A549 (cell line): ENCODE results near the gene ABCC1. TPM values are rescaled to one million over a fixed set of nuclear protein-coding genes. Genes with fewer than 3 reads are reported as not detected.

Source experiments
- ATAC-seq, 2 experiments: fragments of 200-7000 bp in 1 of 2; fragments of >200 bp in 1 of 2; cut with Nextera tagmentation in 1 of 2; cut with Tn5 transposase in 1 of 2; 3 replicates each; pipeline versions ENCODE4 v1.8.0 to v1.9.1; 2018 to 2020; ENCODE audit warnings: mild to moderate bottlenecking in 1 of 2, moderate library complexity in 1 of 2
- CTCF ChIA-PET: fragments of 300-600 bp; sonication (Branson Sonifier 250); formaldehyde crosslinking; extraction: SDS; loops from one replicate; lab custom pipeline; 2021; ENCODE audit warnings: antibody characterized with exemption, inconsistent platforms; lab: Yijun Ruan, JAX
- POLR2A ChIA-PET: fragments of 350-600 bp; formaldehyde crosslinking; extraction: SDS; loops from one replicate; lab custom pipeline; 2021; ENCODE audit warnings: antibody characterized with exemption, inconsistent platforms; lab: Yijun Ruan, JAX
- DNase-seq, 2 experiments: peaks; one replicate each; pipeline versions ENCODE4 v3.0.0 to v3.0.0-alpha.2; 2011 to 2016; ENCODE audit warnings: low read depth in 1 of 2, low spot score in 1 of 2
- FAIRE-seq: peaks from 2 replicates; lab custom pipeline; 2011; peaks lifted over from hg19 to GRCh38; lab: Jason Lieb, UNC
- H3K27ac ChIP-seq, 2 experiments: fragments of >200 bp; sonication (Bioruptor Twin); formaldehyde crosslinking; 3 replicates each; pipeline ENCODE4 v1.5.1; 2016 to 2017
- H3K4me1 ChIP-seq: fragments of >200 bp; sonication (Bioruptor Twin); formaldehyde crosslinking; 3 replicates; pipeline ENCODE4 v1.6.1; 2016
- H3K4me2 ChIP-seq: fragments of >200 bp; sonication (Bioruptor Twin); formaldehyde crosslinking; 3 replicates; pipeline ENCODE4 v1.6.1; 2016
- H3K4me3 ChIP-seq: fragments of >200 bp; sonication (Bioruptor Twin); formaldehyde crosslinking; 3 replicates; pipeline ENCODE4 v1.5.1; 2016
- H3K9me3 ChIP-seq: fragments of >200 bp; sonication (Bioruptor Twin); formaldehyde crosslinking; 3 replicates; pipeline ENCODE4 v1.6.1; 2016
- CBX2 ChIP-seq: fragments of 200-600 bp; sonication (generic); IDR thresholded peaks from 2 replicates; pipeline ENCODE4 v1.6.1; 2016; ENCODE audit warnings: low read depth, mild to moderate bottlenecking, borderline replicate concordance
- EP300 ChIP-seq, 2 experiments: fragments of >200 bp; sonication (Bioruptor Twin); formaldehyde crosslinking; IDR thresholded peaks; 2 replicates in 1 of 2; 3 replicates in 1 of 2; pipeline ENCODE4 v1.6.1; 2016 to 2017
- ESRRA ChIP-seq: fragments of 150-350 bp; IDR thresholded peaks from 2 replicates; pipeline ENCODE4 v1.6.1; 2014; ENCODE audit warnings: mild to moderate bottlenecking, low read length, borderline replicate concordance
- FOSB ChIP-seq: fragments of 250-450 bp; sonication (Bioruptor Pico); IDR thresholded peaks from 2 replicates; pipeline ENCODE4 v1.5.0; 2020; ENCODE audit warnings: mild to moderate bottlenecking, moderate library complexity
- FOSL2 ChIP-seq, 2 experiments: fragments of 450-650 bp in 1 of 2; fragments of >200 bp in 1 of 2; sonication (Bioruptor Twin) in 1 of 2; formaldehyde crosslinking; IDR thresholded peaks; 2 replicates each; pipeline versions ENCODE4 v1.5.0 to v1.6.1; 2016 to 2020; ENCODE audit warnings: mild to moderate bottlenecking in 1 of 2, moderate library complexity in 1 of 2
- HEYL ChIP-seq: fragments of 250-450 bp; sonication (Bioruptor Pico); IDR thresholded peaks from 2 replicates; pipeline ENCODE4 v1.8.0; 2021; ENCODE audit warnings: mild to moderate bottlenecking, moderate library complexity
- HOXA7 ChIP-seq: fragments of 250-450 bp; sonication (Bioruptor Pico); IDR thresholded peaks from 2 replicates; pipeline ENCODE4 v1.5.0; 2020; ENCODE audit warnings: mild to moderate bottlenecking, moderate library complexity
- JUNB ChIP-seq: fragments of >200 bp; sonication (Bioruptor Twin); formaldehyde crosslinking; IDR thresholded peaks from 2 replicates; pipeline ENCODE4 v1.6.1; 2016
- KDM1A ChIP-seq: fragments of 200-600 bp; sonication (generic); IDR thresholded peaks from 2 replicates; pipeline ENCODE4 v1.6.1; 2016; ENCODE audit warnings: low read depth, mild to moderate bottlenecking
- MAFK ChIP-seq: fragments of 450-650 bp; IDR thresholded peaks from 2 replicates; pipeline ENCODE4 v1.6.1; 2014; ENCODE audit not compliant: partially characterized antibody
- MYC ChIP-seq: IDR thresholded peaks from 2 replicates; pipeline ENCODE4 v1.6.1; 2012; ENCODE audit warnings: mild to moderate bottlenecking, inconsistent platforms, low read length, improper control_type of control experiment, borderline replicate concordance
- NPAS2 ChIP-seq: fragments of 250-450 bp; sonication (Bioruptor Pico); IDR thresholded peaks from 2 replicates; pipeline ENCODE4 v1.8.0; 2022; ENCODE audit warnings: mild to moderate bottlenecking, moderate library complexity, borderline replicate concordance
- NR3C1 ChIP-seq: fragments of >200 bp; sonication (Bioruptor Twin); formaldehyde crosslinking; IDR thresholded peaks from 3 replicates; pipeline ENCODE4 v1.6.1; 2017
- WGBS: methylation state at CpG from one replicate; pipeline ENCODE4 v1.1.6; 2017; ENCODE audit errors: missing lambda C conversion rate; 5-methylcytosine and 5-hydroxymethylcytosine counted together
- polyA plus RNA-seq, 4 experiments: library from polyadenylated mRNA; depleted of rRNA in 3 of 4; stranded (reverse); fragments of >200 nt; fragmentation: RNase III in 1 of 4; extraction: RNeasy Plus Mini Kit Qiagen cat#74134 plus additional on column Dnase treatment in 1 of 4; gene quantifications; 2 replicates in 3 of 4; 3 replicates in 1 of 4; pipeline ENCODE4 v1.2.3, GENCODE V29; 2011 to 2017
- TF ChIP-seq, protein P1 (sequence below): fragments of 450-650 bp; IDR thresholded peaks from 2 replicates; pipeline ENCODE4 v1.6.1; 2014; ENCODE audit warnings: antibody characterized with exemption
- TF ChIP-seq, protein P2 (sequence below): fragments of >200 bp; sonication (Bioruptor Twin); formaldehyde crosslinking; IDR thresholded peaks from 2 replicates; pipeline ENCODE4 v1.6.1; 2016
- TF ChIP-seq, protein P3 (sequence below): fragments of 250-450 bp; sonication (Bioruptor Pico); IDR thresholded peaks from 2 replicates; pipeline ENCODE4 v1.5.0; 2021; ENCODE audit warnings: mild to moderate bottlenecking, moderate library complexity, borderline replicate concordance

The ABCC1 gene
- polyA plus RNA-seq, 2 of the 4 experiments (the other 2 are of a cell fraction): 56.5 to 93.8 TPM

GRCh38 chr16:15996432-15997109 is 47.2 kb downstream of the ABCC1 start (continued):
- peak; percentile 87 for TF ChIP-seq JUNB

GRCh38 chr16:16000685-16001084 is 51.3 kb downstream of the ABCC1 start:
- Histone ChIP-seq H3K9me3 (no peaks in the 10 kb centered on the region), H3K4me3 (no peak overlapping the region), H3K27ac (peak overlapping the region; percentile 14 to 57; a peak in 3 of 6 replicates), H3K4me2 (no peak overlapping the region), H3K4me1 (peaks cover 82% of the 10 kb centered on the region)
- no peak for DNase-seq
- TF ChIP-seq, protein P1, sequence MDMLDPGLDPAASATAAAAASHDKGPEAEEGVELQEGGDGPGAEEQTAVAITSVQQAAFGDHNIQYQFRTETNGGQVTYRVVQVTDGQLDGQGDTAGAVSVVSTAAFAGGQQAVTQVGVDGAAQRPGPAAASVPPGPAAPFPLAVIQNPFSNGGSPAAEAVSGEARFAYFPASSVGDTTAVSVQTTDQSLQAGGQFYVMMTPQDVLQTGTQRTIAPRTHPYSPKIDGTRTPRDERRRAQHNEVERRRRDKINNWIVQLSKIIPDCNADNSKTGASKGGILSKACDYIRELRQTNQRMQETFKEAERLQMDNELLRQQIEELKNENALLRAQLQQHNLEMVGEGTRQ: no peak
- TF ChIP-seq CBX2 (no peak), EP300 (IDR thresholded peaks at IDR 0.05) (no peak), HEYL (CRISPR knock-in tag) (no peak), ESRRA (no peak), NPAS2 (CRISPR knock-in tag) (no peak), KDM1A (no peak)
- TF ChIP-seq, protein P2, sequence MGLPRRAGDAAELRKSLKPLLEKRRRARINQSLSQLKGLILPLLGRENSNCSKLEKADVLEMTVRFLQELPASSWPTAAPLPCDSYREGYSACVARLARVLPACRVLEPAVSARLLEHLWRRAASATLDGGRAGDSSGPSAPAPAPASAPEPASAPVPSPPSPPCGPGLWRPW: no peak
- 69% methylated on average over 1 of the region's 1 CpG for WGBS
- ChIA-PET CTCF (interaction anchor here (0.9 to 1.0 kb wide), 2 partner anchors 125 to 126 kb away, joined by 3 read pairs; no protein-coding TSS in a partner anchor), POLR2A (no interaction called here)
- FAIRE-seq: no peak
- no peak for ATAC-seq

DNA sequence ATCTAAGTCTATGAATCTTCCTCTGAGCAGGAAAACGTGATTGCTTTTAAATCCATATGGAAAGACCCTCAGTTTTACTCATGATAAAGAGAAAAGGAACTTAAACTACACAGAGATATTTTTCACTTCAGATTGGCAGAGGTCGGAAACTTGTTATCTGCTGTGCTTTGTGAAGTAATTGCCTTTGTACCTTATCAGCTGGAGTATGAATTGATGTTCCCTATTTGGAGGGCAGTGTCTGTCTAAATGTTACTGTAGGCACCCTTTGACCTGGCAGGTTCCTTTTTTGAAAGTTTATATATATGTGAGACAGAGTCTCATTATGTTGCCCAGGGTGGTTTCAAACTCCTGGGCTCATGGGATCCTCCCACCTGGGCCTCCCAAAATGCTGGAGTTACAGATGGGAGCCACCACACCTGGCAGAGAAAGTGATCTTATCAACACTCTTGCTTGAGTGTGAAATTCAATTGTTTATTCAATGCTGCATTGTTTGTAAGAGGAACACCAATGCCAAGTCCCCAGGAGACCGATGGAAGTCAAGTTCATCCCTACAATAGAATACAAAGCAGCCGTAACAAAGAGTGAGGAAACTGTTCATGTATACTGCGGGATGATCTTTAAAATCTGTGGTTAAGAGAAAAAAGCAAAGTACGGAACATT is 52.3 kb downstream of the ABCC1 start:
- peaks cover 82% of the 10 kb centered on the region for H3K4me1 ChIP-seq
- H3K4me3 ChIP-seq: no peak overlapping the region
- no peak for DNase-seq
- no peak for TF ChIP-seq FOSB (CRISPR knock-in tag)
- TF ChIP-seq MAFK: no peak
- no peak for TF ChIP-seq NR3C1
- no peak for TF ChIP-seq HOXA7 (CRISPR knock-in tag)
- TF ChIP-seq MYC: no peak
- TF ChIP-seq EP300 (IDR thresholded peaks at IDR 0.05): no peak
- TF ChIP-seq, protein P3, sequence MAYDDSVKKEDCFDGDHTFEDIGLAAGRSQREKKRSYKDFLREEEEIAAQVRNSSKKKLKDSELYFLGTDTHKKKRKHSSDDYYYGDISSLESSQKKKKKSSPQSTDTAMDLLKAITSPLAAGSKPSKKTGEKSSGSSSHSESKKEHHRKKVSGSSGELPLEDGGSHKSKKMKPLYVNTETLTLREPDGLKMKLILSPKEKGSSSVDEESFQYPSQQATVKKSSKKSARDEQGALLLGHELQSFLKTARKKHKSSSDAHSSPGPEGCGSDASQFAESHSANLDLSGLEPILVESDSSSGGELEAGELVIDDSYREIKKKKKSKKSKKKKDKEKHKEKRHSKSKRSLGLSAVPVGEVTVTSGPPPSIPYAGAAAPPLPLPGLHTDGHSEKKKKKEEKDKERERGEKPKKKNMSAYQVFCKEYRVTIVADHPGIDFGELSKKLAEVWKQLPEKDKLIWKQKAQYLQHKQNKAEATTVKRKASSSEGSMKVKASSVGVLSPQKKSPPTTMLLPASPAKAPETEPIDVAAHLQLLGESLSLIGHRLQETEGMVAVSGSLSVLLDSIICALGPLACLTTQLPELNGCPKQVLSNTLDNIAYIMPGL (CRISPR knock-in tag): no peak
- no peak for TF ChIP-seq FOSL2 (IDR thresholded peaks at IDR 0.05)
- no peak for TF ChIP-seq FOSL2 (CRISPR knock-in tag; IDR thresholded peaks at IDR 0.05)
- ChIA-PET POLR2A (no interaction called here), CTCF (no interaction called here)
- no peaks in the 10 kb centered on the region for H3K9me3 ChIP-seq
- H3K27ac ChIP-seq: peak overlapping the region in 1 of 2 experiments; percentile 57; a peak in 3 of 6 replicates
- peak overlapping the region; percentile 7; the same call in 2 of the 3 replicates for H3K4me2 ChIP-seq
- 82% methylated on average over 6 of the region's 6 CpGs for WGBS
- no peak for ATAC-seq
- no peak for FAIRE-seq
